ENCODE measurements around the gene C1orf159.
"Not testable (repeated sequence)": the region's sequence is repeated elsewhere in the genome, so short reads cannot be mapped to it uniquely, and the experiment has no call there.

DNA sequence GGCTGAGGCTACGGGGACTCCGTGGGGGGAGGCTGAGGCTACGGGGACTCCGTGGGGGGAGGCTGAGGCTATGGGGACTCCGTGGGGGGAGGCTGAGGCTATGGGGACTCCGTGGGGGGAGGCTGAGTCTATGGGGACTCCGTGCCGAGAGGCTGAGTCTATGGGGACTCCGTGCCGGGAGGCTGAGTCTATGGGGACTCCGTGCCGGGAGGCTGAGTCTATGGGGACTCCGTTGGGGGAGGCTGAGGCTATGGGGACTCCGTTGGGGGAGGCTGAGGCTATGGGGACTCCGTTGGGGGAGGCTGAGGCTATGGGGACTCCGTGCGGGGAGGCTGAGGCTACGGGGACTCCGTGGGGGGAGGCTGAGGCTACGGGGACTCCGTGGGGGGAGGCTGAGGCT, 38.5 kb downstream of the C1orf159 start:
- TF ChIP-seq, protein P1, sequence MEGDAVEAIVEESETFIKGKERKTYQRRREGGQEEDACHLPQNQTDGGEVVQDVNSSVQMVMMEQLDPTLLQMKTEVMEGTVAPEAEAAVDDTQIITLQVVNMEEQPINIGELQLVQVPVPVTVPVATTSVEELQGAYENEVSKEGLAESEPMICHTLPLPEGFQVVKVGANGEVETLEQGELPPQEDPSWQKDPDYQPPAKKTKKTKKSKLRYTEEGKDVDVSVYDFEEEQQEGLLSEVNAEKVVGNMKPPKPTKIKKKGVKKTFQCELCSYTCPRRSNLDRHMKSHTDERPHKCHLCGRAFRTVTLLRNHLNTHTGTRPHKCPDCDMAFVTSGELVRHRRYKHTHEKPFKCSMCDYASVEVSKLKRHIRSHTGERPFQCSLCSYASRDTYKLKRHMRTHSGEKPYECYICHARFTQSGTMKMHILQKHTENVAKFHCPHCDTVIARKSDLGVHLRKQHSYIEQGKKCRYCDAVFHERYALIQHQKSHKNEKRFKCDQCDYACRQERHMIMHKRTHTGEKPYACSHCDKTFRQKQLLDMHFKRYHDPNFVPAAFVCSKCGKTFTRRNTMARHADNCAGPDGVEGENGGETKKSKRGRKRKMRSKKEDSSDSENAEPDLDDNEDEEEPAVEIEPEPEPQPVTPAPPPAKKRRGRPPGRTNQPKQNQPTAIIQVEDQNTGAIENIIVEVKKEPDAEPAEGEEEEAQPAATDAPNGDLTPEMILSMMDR (IDR thresholded peaks at IDR 0.05) = not testable (repeated sequence)
- TF ChIP-seq EP300 (IDR thresholded peaks at IDR 0.05) = not testable (repeated sequence)

Measured in sigmoid colon (tissue), 4 donors.